ENCODE measurements around the gene AIF1L.

AIF1L gene

DNA sequence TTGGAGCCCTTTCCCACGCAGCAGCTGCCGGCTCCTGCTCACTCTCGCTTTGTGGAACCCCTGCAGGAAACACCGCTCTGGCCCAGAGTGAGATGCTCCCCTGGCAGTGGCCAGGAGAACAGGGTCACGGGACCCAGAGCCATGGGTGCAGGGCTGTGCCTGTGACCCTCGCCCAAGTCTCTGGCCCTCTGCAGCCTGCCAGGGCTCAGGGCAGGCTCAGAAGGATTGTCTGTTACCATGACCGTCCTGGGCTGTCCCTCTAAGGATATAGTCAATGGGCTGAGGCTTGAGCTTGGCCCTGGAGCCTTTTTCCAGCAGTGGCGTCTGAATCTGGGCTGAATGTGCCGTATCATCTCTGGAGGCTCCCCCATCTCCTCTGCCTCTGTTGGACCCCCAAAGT, 28.7 kb upstream of the AIF1L start:
- Histone ChIP-seq H2BK5ac (ENCODE audit: low read depth, low read length, poor library complexity, severe bottlenecking) (no peak overlapping the region), H2AFZ (ENCODE audit: low read depth, low read length) (no peak overlapping the region), H3K23ac (ENCODE audit: low read length in 2 of 2) (no peak overlapping the region), H2BK12ac (ENCODE audit: low read length in 2 of 2) (no peak overlapping the region), H3K9me3 (ENCODE audit: control insufficient read depth, low read length) (no peaks in the 10 kb centered on the region), H4K8ac (ENCODE audit: low read length) (no peak overlapping the region), H2BK15ac (ENCODE audit: low read depth, poor library complexity, severe bottlenecking) (no peak overlapping the region), H3K27ac (ENCODE audit: low read length, poor library complexity, severe bottlenecking) (no peak overlapping the region), H3K36me3 (ENCODE audit: control insufficient read depth in 1 of 2, insufficient read depth in 2 of 2, low read depth in 1 of 2, low read length in 2 of 2) (no peaks in the 10 kb centered on the region), H3K18ac (ENCODE audit: low read depth in 1 of 2, low read length in 2 of 2) (no peak overlapping the region), H3K27me3 (ENCODE audit: control insufficient read depth in 1 of 2, insufficient read depth in 1 of 2, low read length in 2 of 2) (peaks cover 26 to 67% of the 10 kb centered on the region in 2 experiments), H3K4me1 (ENCODE audit: control insufficient read depth, insufficient read depth, low read depth, low read length) (no peaks in the 10 kb centered on the region), H3K4me3 (ENCODE audit: insufficient read depth in 1 of 2, low read depth in 1 of 2, low read length in 2 of 2) (no peak overlapping the region), H3K14ac (ENCODE audit: low read length in 2 of 2) (no peak overlapping the region), H3K79me1 (replicated peaks; ENCODE audit: low read length, poor library complexity, severe bottlenecking) (no peaks in the 10 kb centered on the region), H3K9ac (ENCODE audit: low read length) (no peak overlapping the region), H3K4me2 (ENCODE audit: low read length, poor library complexity, severe bottlenecking) (no peak overlapping the region), H2BK120ac (ENCODE audit: low read depth, low read length) (no peak overlapping the region), H3K4ac (ENCODE audit: low read depth in 1 of 2, low read length in 2 of 2) (no peak overlapping the region), H2AK5ac (ENCODE audit: low read length, severe bottlenecking) (no peak overlapping the region), H4K91ac (ENCODE audit: low read length) (no peak overlapping the region)
- no peak for DNase-seq
- WGBS, result 71% methylated on average over 9 of the region's 9 CpGs

GRCh38 chr9:131068076-131068816, 28.1 kb upstream of the AIF1L start:
- Histone ChIP-seq H3K4me2 (ENCODE audit: low read length, poor library complexity, severe bottlenecking) (no peak overlapping the region), H3K4me3 (ENCODE audit: insufficient read depth in 1 of 2, low read depth in 1 of 2, low read length in 2 of 2) (no peak overlapping the region), H4K91ac (ENCODE audit: low read length) (no peak overlapping the region), H2BK12ac (ENCODE audit: low read length in 2 of 2) (no peak overlapping the region), H3K9me3 (ENCODE audit: control insufficient read depth, low read length) (no peaks in the 10 kb centered on the region), H3K4me1 (ENCODE audit: control insufficient read depth, insufficient read depth, low read depth, low read length) (no peaks in the 10 kb centered on the region), H3K27me3 (ENCODE audit: control insufficient read depth in 1 of 2, insufficient read depth in 1 of 2, low read length in 2 of 2) (peaks cover 26 to 68% of the 10 kb centered on the region in 2 experiments), H2BK15ac (ENCODE audit: low read depth, poor library complexity, severe bottlenecking) (no peak overlapping the region), H3K4ac (ENCODE audit: low read depth in 1 of 2, low read length in 2 of 2) (no peak overlapping the region), H3K79me1 (replicated peaks; ENCODE audit: low read length, poor library complexity, severe bottlenecking) (no peaks in the 10 kb centered on the region), H2AK5ac (ENCODE audit: low read length, severe bottlenecking) (no peak overlapping the region), H3K14ac (ENCODE audit: low read length in 2 of 2) (no peak overlapping the region), H3K36me3 (ENCODE audit: control insufficient read depth in 1 of 2, insufficient read depth in 2 of 2, low read depth in 1 of 2, low read length in 2 of 2) (no peaks in the 10 kb centered on the region), H2AFZ (ENCODE audit: low read depth, low read length) (no peak overlapping the region), H3K23ac (ENCODE audit: low read length in 2 of 2) (no peak overlapping the region), H3K27ac (ENCODE audit: low read length, poor library complexity, severe bottlenecking) (no peak overlapping the region), H3K18ac (ENCODE audit: low read depth in 1 of 2, low read length in 2 of 2) (no peak overlapping the region), H3K9ac (ENCODE audit: low read length) (no peak overlapping the region), H2BK5ac (ENCODE audit: low read depth, low read length, poor library complexity, severe bottlenecking) (no peak overlapping the region), H2BK120ac (ENCODE audit: low read depth, low read length) (no peak overlapping the region), H4K8ac (ENCODE audit: low read length) (no peak overlapping the region)
- no peak for DNase-seq
- 73% methylated on average over 14 of the region's 14 CpGs for WGBS

DNA sequence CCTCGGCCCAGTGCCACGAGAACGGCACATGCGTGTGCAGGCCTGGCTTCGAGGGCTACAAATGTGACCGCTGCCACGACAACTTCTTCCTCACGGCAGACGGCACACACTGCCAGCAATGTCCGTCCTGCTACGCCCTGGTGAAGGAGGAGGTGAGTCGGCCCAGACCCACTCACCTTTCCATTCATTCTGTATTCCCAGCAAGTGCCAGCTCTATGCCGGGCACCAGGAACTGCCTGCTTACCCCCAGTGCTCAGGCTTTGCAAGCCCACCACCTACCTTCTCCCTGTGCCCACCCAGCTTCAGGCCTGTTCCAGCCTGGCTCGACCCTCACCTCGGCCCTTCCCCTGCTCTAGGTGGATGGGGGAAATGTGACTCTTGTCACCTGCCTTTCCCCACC, 26.6 kb upstream of the AIF1L start:
- no peak for DNase-seq
- no peaks in the 10 kb centered on the region for H3K9me3 ChIP-seq (ENCODE audit: control insufficient read depth, low read length)
- H2AFZ ChIP-seq (ENCODE audit: low read depth, low read length), result no peak overlapping the region
- H3K36me3 ChIP-seq (ENCODE audit: control insufficient read depth in 1 of 2, insufficient read depth in 2 of 2, low read depth in 1 of 2, low read length in 2 of 2), result no peaks in the 10 kb centered on the region
- WGBS, result 95% methylated on average over 13 of the region's 15 CpGs
- H2BK120ac ChIP-seq (ENCODE audit: low read depth, low read length), result no peak overlapping the region
- no peak overlapping the region for H3K18ac ChIP-seq (ENCODE audit: low read depth in 1 of 2, low read length in 2 of 2)
- H4K91ac ChIP-seq (ENCODE audit: low read length), result no peak overlapping the region
- no peak overlapping the region for H3K14ac ChIP-seq (ENCODE audit: low read length in 2 of 2)
- no peaks in the 10 kb centered on the region for H3K79me1 ChIP-seq (replicated peaks; ENCODE audit: low read length, poor library complexity, severe bottlenecking)
- peaks cover 26 to 71% of the 10 kb centered on the region in 2 experiments for H3K27me3 ChIP-seq (ENCODE audit: control insufficient read depth in 1 of 2, insufficient read depth in 1 of 2, low read length in 2 of 2)
- no peak overlapping the region for H4K8ac ChIP-seq (ENCODE audit: low read length)
- H3K9ac ChIP-seq (ENCODE audit: low read length), result no peak overlapping the region
- H3K23ac ChIP-seq (ENCODE audit: low read length in 2 of 2), result no peak overlapping the region
- H2BK12ac ChIP-seq (ENCODE audit: low read length in 2 of 2), result no peak overlapping the region
- no peak overlapping the region for H2BK15ac ChIP-seq (ENCODE audit: low read depth, poor library complexity, severe bottlenecking)
- no peak overlapping the region for H3K27ac ChIP-seq (ENCODE audit: low read length, poor library complexity, severe bottlenecking)
- H3K4me2 ChIP-seq (ENCODE audit: low read length, poor library complexity, severe bottlenecking), result no peak overlapping the region
- H3K4me3 ChIP-seq (ENCODE audit: insufficient read depth in 1 of 2, low read depth in 1 of 2, low read length in 2 of 2), result no peak overlapping the region
- H3K4me1 ChIP-seq (ENCODE audit: control insufficient read depth, insufficient read depth, low read depth, low read length), result no peaks in the 10 kb centered on the region
- H2AK5ac ChIP-seq (ENCODE audit: low read length, severe bottlenecking), result no peak overlapping the region
- H3K4ac ChIP-seq (ENCODE audit: low read depth in 1 of 2, low read length in 2 of 2), result no peak overlapping the region
- H2BK5ac ChIP-seq (ENCODE audit: low read depth, low read length, poor library complexity, severe bottlenecking), result no peak overlapping the region

DNA sequence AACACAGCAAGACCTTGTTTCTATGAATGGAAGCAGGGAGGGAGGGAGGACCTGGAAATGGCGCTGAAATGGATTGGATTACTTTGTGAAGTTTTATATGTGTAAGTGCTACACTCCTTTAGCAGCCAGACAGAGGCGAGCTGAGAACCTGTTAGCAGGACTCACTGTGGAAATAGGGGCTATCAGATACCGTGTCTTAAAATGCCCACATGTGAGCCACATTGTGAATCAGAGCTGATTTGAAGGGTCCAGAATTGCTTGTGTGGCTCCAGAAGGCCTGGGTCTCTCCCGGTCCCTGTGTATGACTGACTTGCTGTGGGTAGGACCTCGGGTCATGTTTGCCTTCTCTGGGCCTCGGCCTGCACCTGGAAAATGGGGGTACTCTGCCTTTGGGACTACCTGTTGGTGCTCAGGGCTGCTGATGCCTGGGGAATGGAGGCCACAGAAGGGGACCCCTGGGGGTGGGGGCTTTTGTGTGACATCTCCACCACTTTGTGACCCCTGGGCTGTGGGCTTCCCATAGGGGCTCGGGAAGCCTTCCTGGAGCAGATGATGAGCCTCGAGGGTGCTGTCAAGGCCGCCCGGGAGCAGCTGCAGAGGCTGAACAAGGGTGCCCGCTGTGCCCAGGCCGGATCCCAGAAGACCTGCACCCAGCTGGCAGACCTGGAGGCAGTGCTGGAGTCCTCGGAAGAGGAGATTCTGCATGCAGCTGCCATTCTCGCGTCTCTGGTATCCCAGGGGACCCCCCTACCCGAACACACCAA, 24.0 kb upstream of the AIF1L start:
- Histone ChIP-seq H2BK12ac (ENCODE audit: low read length in 2 of 2) (no peak overlapping the region), H2BK120ac (ENCODE audit: low read depth, low read length) (no peak overlapping the region), H3K27me3 (ENCODE audit: control insufficient read depth in 1 of 2, insufficient read depth in 1 of 2, low read length in 2 of 2) (peaks cover 21 to 67% of the 10 kb centered on the region in 2 experiments), H3K79me1 (replicated peaks; ENCODE audit: low read length, poor library complexity, severe bottlenecking) (no peaks in the 10 kb centered on the region), H2BK5ac (ENCODE audit: low read depth, low read length, poor library complexity, severe bottlenecking) (no peak overlapping the region), H4K8ac (ENCODE audit: low read length) (no peak overlapping the region), H3K23ac (ENCODE audit: low read length in 2 of 2) (no peak overlapping the region), H4K91ac (ENCODE audit: low read length) (no peak overlapping the region), H3K4me2 (ENCODE audit: low read length, poor library complexity, severe bottlenecking) (no peak overlapping the region), H3K4ac (ENCODE audit: low read depth in 1 of 2, low read length in 2 of 2) (no peak overlapping the region), H3K27ac (ENCODE audit: low read length, poor library complexity, severe bottlenecking) (no peak overlapping the region), H3K9me3 (ENCODE audit: control insufficient read depth, low read length) (no peaks in the 10 kb centered on the region), H3K18ac (ENCODE audit: low read depth in 1 of 2, low read length in 2 of 2) (no peak overlapping the region), H3K4me3 (ENCODE audit: insufficient read depth in 1 of 2, low read depth in 1 of 2, low read length in 2 of 2) (no peak overlapping the region), H3K4me1 (ENCODE audit: control insufficient read depth, insufficient read depth, low read depth, low read length) (no peaks in the 10 kb centered on the region), H2AFZ (ENCODE audit: low read depth, low read length) (no peak overlapping the region), H2BK15ac (ENCODE audit: low read depth, poor library complexity, severe bottlenecking) (no peak overlapping the region), H3K36me3 (ENCODE audit: control insufficient read depth in 1 of 2, insufficient read depth in 2 of 2, low read depth in 1 of 2, low read length in 2 of 2) (no peaks in the 10 kb centered on the region), H2AK5ac (ENCODE audit: low read length, severe bottlenecking) (no peak overlapping the region), H3K9ac (ENCODE audit: low read length) (no peak overlapping the region), H3K14ac (ENCODE audit: low read length in 2 of 2) (no peak overlapping the region)
- 85% methylated on average over 16 of the region's 16 CpGs for WGBS
- no peak for DNase-seq
